GM19395 (cell line): ENCODE measurements around the gene CRIM1.

Experiments
- ATAC-seq: cut with Tn5 transposase; IDR thresholded peaks from one replicate; pipeline ENCODE4 v1.9.1; 2021; ENCODE audit warnings: mild to moderate bottlenecking, moderate library complexity; ENCODE audit not compliant: unreplicated experiment

CRIM1 gene

DNA sequence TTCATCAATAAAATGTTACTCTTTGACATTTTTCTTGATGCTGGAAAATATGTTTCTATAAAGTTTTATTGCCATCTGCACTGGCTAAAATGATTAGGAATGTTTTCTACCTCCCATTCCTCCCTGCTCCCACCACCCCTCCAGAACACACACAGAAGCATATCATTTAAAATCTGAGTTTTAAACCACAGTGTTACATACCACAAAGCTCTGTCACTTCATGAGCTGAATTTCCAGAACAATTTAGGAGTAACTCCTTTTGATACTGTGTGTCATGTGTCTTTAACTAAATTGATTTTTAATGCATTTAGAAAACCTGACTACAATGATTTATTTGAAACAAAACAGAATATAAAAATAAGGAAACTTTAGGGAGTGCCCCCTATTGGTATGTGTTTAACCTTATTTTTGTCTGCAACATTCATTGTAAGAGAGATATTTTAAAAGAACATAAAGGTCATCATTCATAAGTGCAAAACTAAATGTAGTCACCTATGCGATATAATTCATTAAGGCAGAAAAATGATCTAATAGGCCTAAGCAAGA, 190.4 kb downstream of the CRIM1 start:
- no peak for ATAC-seq

DNA sequence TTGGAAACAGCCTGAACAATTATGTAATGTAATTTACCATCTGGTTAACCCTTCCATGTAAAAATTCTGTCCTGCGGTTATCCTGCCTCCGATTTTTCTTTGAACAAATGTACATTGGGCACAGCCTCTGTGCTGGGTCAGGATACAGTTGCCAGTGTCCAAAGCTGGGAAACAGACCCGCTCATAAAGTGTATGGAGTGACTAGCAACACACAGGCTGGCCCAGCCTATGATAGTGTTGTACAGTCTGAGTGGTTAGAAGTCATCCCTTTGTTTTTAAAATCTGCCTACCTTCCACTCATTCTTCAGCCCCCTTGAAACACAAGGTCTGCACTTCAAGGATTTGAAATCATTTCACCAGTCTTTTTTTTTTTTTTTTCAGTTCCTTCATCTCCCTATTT, 192.3 kb downstream of the CRIM1 start:
- ATAC-seq: no peak

DNA sequence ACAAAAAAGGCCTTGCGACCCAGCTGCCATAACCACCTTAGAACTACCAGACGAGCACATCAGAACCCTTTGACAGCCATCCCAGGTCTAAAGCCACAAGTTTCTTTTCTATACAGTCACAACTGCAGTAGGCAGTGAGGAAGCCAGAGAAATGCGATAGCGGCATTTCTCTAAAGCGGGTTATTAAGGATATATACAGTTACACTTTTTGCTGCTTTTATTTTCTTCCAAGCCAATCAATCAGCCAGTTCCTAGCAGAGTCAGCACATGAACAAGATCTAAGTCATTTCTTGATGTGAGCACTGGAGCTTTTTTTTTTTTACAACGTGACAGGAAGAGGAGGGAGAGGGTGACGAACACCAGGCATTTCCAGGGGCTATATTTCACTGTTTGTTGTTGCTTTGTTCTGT, 193.6 kb downstream of the CRIM1 start:
- no peak for ATAC-seq

DNA sequence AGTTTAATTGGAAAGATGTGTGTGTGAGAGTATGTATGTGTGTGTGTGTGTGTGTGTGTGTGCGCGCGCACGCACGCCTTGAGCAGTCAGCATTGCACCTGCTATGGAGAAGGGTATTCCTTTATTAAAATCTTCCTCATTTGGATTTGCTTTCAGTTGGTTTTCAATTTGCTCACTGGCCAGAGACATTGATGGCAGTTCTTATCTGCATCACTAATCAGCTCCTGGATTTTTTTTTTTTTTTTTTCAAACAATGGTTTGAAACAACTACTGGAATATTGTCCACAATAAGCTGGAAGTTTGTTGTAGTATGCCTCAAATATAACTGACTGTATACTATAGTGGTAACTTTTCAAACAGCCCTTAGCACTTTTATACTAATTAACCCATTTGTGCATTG, 194.4 kb downstream of the CRIM1 start:
- ATAC-seq: no peak

DNA sequence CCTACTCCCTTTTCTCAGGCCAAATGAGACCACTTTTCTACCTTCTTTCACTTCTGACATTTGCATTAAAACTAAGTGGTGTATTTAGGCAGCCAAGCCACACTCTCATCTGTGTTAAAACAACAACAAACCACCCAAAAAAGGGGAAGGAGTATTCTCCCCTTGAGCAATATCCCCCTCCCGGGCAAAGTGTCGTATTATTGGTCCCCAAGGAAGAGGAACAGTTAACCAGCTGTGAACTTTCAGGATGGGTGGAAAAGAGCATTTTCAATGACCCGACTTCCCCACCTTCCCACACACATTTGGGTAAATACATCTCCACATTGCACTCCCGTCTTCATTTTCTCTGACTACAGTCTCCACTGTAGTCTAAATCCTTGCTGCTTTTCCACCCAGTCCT, 198.1 kb downstream of the CRIM1 start:
- ATAC-seq: no peak

DNA sequence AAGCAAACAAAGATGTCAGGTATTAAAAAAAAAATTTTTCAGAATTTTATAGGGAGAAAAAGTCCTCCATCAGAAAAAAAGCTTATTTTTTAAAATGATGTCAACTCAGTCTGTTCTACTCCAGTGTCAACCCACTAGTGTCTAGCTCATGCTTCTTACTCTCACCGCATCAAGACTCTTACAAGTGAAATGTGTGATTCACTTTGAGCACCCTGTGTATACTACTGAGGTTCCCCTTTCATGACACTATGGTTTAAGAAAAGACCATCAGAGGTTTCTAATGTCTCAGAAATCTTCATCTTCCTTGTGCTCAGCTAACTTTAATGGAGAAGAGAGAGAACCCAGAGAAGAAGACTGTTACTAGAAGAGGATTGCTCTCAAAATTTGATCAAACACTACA, 199.0 kb downstream of the CRIM1 start:
- ATAC-seq: no peak

DNA sequence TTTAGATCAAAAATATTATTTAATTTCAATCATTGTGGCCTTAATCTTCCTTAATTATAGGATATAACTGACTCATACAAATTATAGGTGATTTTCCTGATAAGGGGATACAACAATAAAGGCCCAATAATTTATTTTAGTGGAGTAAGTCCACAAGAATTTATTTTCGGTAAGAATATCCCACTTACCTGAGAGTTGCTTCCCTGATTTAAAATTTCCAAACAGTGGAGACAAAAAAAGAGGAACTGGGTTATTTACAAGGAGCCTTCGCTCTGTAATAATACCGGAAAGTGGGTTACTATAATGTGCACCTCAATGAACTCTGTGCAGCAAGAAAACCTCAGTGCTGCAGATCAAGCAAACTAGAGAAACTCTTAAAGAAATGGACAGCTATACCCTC, 200.2 kb downstream of the CRIM1 start:
- ATAC-seq: no peak

DNA sequence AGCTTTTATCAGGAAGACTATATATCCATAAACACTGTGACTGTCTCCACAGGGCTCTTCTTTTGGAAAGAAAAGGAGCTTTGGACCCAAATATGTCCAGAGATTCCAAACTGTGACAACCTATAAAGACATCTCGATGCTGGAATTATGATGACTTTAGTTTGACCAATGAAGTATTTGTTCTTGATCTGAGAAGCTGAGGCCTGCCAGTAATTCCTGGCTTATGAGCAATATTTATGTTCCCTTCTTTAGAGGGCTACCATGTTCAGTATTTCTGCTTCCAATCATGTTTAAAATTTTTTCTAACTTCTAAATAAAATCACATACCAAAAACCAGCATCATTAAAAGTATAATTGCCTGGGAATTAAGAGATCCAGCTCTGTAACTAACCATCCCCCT, 201.3 kb downstream of the CRIM1 start:
- no peak for ATAC-seq

DNA sequence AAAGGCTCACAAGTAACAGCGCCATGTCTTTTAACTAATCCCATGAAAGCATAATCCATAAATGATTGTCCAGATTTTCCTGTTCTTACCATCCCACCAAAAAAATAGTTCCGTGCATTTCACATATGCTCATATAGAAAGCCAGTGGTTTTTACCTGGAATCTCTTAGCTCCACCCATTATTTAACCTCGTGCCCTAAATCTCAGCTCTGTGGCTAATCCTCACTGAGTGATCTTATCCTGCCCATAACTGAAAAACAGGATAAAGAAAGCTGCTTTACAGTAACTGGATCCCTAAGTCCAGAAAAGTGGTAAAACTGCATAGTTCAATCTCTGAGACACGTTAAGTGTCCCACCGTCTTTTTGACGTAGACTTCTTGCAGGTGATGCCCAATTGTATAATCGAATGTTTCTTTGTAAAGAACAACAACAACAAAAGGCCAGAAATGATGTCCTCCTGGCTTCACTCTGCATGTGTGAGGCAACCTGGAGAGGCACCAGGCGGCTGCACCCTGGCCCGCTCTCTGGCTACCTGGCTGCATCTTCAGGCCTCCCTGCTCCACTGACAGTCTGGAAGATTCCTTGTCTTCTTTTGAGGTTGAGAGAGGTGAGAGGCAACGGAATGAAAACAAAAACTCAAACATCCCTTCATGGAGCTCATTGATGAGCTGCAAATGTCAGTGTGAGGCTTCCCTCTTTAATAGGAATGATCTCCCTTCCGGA, 203.8 kb downstream of the CRIM1 start:
- no peak for ATAC-seq

DNA sequence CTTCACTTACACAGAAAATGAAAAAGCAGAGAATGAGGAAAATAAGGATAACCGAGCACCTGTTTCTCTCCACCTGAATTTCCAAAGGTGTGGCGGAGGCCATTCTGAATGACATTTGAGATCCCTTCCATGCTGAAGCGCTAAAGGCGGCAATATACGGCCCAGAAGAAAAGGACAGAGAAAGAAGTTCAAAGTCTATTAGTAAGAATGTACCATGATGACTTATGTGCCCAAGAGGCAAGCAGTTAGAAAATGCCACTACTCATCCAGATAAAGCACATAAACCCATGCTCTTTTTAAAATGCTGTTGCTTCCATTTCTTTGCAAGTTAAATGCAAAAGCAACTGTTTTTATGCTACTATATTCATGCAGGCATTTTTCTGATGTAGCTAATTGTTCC, 205.1 kb downstream of the CRIM1 start:
- no peak for ATAC-seq

DNA sequence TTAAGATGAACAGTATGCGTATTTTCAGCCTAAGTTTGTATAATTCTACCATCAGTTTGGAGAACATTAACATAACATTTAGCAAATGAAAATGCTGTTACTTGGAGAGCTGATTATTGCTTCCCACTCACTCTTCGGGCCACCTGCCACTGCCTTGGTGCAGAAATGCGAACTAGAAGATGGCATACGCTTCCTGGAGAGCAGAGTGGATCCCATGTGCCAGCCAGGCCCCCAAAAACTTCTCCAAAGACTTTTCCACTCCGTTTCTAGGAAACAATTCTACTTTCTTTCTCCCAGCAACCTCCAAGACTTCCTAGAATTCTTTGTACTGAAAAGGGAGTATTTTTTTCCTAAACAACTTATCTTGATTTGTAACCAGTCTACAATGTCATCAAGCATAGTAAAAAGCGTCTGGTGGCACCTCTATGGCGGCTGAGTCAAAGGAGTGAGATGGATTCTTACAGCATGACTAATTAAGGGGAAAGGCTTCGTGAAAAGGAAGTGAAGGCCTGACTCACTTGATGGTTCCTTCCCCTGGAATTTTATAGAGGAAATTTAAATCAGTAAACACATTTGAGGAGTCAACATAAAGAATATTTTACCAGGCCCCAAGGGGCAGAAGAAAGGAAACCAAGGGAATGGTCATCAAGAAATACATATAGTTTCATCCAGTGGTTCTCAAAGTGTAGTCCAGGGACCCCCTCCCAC, 205.8 kb downstream of the CRIM1 start:
- no peak for ATAC-seq

DNA sequence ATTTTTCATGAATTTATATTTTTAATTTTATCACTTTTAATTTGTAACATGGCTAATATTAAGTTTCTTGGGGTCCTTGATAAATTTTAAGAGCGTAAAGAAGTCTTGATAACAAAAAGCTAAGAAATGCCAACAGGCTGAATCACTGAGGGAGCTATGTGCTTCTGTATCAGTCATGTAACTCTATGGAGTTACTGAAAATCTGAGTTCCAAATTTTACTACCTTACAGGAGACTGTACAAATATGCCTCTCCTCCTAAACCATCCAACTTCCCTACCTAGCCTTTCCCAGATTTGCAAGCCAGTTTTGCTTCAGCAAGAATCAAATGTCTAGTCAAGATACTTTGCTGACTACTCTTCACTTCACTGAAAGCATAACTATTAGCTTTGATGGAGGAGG, 206.7 kb downstream of the CRIM1 start:
- ATAC-seq: no peak

DNA sequence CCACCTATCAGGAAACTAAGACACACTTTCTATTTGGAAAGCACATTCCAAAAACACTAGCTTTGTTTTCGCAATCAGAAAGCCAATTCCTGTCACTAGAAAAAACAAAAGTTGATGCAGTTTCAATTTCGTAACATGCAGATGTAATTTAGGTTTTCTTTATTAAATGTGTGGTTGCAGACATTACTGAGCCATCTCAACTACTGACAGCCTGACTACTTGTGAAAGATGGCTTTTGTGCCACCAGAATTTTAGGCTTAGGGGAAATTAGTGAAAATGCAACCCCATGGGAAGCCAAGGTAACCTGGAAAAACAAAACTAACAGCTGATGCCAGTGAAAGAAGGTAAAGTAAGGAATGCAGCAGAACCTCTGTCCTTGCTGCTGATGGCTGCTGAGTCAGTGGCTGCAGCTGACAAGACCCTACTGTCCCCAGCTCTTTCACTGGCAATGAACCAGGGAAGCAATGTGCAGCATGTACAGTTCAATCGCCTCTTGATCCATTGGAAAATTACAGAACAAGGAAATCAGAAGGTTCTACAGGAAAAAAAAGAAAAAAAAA, 207.5 kb downstream of the CRIM1 start:
- no peak for ATAC-seq

DNA sequence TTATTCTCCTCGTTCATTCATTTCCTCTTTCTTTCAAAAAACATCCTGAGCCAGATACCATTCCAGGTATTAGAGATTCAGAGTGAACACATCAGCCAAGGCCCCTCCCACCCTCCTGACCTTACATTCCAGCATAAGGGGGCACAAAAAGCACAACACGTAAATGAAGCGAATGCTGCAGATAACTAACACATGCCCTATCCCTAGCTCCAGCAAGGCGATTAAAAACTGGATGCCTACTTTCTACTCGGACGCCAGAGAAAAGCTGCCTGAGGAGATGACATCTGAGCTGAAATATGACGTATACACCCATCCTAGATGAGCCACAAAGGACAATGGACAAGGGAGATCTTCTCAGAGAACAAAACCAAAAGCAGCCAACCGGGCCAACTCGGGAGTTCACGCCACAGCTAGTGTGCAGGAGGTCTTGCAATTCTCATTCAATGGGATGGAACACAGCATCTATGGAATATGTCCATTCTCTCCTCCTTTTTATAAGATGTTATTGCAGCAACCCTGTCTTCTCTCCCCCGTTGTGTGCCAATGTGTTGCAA, 208.9 kb downstream of the CRIM1 start:
- ATAC-seq: no peak

DNA sequence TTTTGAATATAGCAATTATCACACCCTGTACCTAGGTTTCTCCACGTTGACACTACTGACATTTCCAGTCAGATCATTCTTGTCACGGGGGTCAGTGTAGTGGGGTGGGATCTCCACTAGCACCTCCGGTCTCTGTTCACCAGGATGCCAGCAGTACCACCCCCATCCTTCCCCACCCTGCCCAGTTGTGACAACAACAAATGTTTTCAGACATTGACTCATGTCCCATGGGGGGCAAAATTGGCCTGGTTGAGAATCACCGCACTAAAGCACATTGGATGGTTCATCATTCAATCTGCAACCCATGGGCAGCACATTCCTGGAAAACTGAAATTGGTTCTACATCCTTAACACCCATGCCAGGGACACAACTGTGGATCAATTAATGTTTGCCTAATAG, 210.1 kb downstream of the CRIM1 start:
- no peak for ATAC-seq

DNA sequence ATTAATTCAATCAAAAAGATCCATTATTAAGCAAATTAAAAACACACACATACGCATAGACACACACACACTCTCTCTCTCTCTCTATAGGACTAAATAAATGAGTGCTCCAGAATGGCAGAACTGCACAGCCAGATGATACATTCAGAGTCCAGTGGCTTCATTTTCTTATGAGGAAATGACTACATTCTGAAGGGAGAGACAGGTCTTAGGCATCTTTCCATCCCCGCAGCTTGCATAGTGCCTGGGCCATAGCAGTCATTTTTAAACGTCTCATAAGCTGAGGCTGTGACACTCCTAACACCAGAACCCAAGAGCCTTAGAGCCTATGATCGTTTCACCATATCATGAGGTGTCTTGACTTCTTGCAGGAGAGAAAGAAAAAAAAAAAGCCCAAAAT, 211.3 kb downstream of the CRIM1 start:
- ATAC-seq: no peak

DNA sequence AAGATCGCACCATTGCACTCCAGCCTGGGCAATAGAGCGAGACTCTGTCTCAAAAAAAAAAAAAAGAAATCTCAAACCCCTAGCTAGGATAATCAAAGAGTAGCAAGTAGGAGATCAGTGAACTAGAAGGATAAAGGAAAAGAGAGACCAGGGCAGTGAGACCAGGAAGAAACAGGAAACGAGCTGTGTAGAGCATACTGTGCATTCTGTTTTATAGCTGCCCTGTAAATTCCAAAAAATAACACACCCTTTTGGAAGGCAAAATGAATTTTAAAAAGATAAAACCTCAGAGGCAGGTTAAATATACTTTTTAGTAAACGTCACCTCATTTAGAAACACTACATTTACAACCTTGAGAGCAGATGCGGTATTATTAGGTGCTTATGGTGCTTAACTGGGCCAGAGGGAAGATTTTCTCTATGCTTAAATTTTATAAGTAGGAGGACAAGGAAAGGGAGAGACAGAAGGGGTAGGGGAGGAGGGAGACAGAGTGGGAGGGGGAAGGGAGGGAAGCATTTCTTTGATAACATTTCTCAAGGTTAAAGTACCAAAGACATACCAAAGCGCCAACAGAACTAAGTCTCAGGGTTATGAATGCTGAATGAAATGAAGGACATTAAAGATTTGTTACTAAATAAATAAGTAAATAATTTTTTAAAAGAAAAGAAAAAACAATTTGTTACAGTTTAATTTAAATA, 212.3 kb downstream of the CRIM1 start:
- no peak for ATAC-seq

DNA sequence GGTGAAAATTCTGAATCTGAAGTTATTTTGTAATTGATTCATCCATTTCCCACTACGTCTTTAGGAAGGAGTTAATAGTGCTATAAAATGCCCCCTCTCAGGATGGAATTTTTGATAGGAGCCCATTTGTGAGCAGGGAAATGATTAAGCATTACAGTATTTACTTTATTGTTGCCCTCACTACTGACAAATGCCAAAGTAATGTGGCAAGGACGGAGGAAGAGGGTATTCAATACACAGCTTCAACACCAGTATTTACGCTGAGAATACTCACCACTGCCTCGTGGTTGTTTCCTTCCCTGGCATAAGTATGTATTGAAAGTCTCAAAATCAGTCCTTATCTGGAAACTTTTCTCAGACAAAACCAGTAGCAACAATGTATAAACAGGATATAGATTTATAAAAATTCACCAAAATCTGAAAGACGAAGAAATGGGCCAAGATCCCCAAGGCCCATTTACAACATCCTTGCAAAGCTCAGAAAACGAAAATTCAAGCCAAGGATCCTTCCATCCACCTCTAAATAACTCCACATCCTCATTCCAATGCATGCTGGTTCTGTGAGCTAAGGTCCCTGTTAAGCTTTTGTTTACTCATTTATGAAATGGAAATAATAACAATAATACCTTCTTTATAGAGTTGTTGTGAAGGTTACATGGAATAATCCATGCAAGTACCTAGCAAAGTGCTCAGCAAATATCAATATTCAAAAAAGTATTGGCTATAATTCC, 213.1 kb downstream of the CRIM1 start:
- no peak for ATAC-seq

DNA sequence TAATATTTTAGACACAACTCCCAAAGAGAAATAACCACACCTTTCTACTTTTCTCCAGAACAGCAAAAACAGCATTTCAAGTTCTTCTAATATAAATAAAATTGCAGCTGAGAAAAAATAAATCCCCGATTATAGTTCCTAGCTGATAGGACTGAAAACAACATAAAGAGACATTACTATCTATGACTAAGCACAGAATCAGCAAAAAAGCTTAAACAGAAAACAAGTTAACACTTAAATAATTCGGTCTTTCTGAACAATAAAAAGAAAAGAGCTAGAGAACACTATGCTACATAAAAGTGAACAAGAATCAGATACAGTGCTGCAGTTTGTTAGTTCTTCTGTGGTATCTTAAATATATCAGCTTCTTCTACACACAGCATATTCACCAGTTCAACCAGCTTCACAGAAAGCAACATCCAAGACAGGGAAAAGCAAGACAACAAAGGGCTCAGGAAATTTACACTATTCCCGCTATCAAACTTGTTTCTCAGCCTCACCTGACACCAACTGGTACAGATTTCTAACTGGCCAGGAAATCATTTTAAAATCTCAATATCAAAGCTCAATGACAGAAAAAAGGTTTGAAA, 213.8 kb downstream of the CRIM1 start:
- no peak for ATAC-seq

DNA sequence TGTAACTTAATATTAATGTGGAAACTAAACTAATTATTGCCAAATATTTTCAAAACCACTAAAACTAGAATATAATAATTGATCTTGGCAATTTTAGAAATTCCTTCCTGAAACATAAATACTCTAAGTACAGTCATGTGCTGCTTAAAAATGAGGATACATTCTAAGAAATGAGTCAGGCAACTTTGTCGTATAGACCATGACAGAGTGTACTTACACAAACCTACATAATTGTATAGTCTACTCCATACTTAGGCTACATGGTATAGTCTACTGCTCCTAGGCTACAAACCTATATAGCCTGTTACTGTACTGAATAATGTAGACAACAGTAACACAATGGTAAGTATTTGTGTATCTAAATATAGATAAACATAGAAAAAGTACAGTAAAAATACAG, 214.8 kb downstream of the CRIM1 start:
- ATAC-seq: no peak
